ENCODE results near the gene FGF8.
"Not testable (repeated sequence)": the region's sequence is repeated elsewhere in the genome, so short reads cannot be mapped to it uniquely, and the experiment has no call there.

Gene FGF8

GRCh38 chr10:101775273-101776160 lies at the start of gene FGF8:
Gene FGF8, minus strand, starts transcription at chr10:101776114. Its CDS starts 214 bp downstream, at chr10:101775900.
- FAIRE-seq, result no peak

- FAIRE-seq, result no peak
Measured at GRCh38 chr10:101824736-101825135, 48.8 kb upstream of the FGF8 start.

GRCh38 chr10:101818872-101819633 lies 43.1 kb upstream of the FGF8 start:
- FAIRE-seq, result no peak

- FAIRE-seq, result peak; percentile 88
Measured at GRCh38 chr10:101818119-101818871, 42.4 kb upstream of the FGF8 start, which contains the start of gene OGA. Gene OGA, minus strand, starts transcription at chr10:101818444. Its CDS starts 422 bp downstream, at chr10:101818022.

DNA sequence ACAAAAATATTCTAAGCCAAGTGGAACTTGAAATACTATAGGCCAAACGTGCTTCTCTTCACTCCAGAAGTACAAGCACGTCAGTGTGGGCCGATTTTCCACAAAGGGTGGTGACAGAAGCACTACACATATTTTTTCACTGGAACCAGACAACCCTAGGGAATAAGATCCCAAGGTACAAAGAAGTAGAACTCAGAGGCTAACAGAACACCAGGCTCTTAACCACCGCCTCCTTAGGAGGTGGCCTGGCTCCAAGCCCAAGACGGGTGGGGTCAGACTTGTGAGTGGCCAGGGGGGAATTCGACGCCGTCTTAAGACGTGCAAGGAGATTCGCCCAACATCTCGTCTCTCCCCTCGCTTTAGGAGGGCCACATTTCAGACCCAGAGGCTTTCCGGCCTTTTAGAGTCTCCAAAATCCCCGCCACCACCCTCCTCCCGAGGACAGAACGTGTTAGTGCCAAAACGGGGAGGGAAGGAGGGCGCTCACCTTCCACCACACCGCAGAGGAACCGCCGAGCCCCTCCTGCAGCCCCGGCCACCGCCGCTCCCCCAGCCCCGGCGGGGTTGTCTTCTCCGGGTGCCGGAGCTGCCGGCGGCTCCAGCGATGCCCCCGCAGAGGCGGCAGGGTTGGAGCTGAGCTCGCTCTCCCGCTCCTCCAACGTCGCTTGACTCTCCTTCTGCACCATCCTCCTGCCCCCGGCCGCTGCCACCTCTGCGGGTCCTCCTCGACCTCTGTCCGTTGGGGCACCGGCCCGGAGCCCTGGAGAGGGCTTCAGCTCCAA lies 41.6 kb upstream of the FGF8 start:
- no peak for FAIRE-seq

GRCh38 chr10:101816913-101817336 lies 41.0 kb upstream of the FGF8 start:
- no peak for FAIRE-seq

DNA sequence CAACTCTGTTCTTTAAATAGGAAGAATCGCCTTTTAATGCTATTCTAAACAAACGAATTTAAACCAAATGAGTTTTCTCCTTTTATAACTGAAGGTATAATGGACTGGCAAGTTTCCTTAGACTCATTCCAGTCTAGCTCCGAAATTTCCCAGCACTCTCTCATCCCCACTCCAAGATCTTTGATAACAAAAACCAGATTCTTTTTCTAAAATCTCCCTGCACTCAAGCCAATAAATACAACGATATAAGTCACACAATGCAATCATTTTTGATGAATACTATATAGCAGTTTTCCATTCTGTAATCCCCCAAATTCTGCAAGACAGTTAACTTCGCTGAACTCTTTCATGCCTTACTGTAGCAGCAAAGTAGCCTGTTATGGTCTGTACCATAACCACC lies 40.5 kb upstream of the FGF8 start:
- FAIRE-seq, result no peak

GRCh38 chr10:101814466-101815071 lies 38.7 kb upstream of the FGF8 start:
- no peak for FAIRE-seq

GRCh38 chr10:101812606-101813005 lies 36.7 kb upstream of the FGF8 start:
- FAIRE-seq, result no peak

DNA sequence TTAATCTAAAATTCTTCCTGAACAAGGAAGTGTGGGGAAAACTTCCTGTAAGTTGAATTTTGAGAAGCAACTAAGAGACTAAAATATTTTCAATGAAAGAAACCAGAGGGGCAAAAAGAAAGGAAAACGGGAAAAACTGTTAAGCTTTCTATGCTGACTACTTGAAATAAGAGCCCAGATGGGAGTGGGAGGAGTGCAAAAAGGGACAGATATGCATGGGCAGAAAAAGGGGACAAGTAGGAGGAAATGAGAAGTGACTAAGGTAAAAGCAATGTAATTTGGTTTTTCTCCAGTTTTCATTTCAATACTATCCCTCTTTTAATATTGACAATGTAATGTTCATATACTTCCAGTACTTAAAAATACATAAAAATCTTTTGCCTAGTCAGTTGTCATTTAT lies 31.2 kb upstream of the FGF8 start:
- no peak for FAIRE-seq

GRCh38 chr10:101803511-101803910 lies 27.6 kb upstream of the FGF8 start:
- FAIRE-seq, result no peak

DNA sequence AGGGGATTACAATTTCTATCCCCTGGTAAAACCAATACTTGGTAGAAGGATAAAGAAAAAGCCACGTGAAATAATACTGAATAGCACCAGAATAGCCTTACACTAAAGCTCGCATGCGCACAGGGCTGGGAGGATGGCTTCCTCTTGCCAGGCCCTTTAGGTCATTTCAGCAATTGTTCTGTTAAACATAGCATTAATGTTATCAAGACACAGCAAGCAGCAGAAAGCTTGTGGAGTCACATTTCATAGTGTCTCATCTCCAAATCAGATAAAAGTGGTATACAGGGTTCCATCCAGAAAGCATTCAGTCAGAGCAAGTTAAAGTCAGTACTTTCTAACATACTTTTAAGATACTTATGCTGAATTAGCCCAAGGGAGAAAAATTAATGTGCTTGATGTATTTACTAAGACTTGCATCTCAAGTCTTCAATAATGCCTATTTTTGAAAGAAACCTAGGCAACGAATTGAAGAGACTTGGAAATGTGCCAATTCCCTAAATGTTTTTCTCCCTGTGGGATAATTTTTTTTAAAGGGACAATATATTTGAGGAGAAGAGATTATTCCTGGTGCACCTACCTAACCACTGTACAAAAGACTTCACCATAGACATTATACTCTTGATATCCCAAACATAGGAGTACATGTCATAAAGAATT lies 21.6 kb upstream of the FGF8 start:
- FAIRE-seq, result no peak

DNA sequence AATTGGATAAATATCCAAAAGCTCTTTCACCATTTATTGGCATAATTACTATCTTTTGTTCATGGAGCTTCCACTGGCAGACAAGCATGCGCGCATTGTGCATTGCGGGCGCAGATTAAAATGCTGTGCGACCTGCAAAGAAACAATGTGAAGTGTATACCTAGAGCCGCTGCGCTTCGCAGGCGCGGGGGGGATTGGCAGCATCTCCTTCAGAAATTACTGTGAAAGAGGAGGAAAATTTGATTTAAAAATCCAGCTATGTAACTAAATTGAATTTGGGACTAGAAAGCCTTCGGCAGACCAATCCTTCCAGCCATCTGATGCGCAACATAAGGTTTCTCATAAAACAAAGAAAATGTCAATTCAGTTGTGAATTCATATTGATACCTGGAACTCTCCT lies 17.6 kb upstream of the FGF8 start:
- no peak for FAIRE-seq

DNA sequence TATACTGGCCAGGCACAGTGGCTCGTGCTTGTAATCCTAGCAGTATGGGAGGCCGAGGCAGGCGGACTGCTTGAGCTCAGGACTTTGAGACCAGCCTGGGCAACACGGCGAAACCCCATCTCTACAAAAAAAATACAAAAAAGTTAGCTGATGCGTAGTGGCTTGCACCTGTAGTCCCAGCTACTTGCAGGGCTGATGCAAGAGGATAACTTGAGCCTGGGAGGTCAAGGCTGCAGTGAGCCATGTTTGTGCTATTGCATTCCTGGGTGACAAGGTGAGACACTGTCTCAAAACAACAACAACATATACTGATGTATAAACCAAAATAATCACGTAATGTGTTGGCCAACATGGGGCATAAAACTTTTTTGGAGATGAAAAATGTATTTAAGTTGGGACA lies 13.8 kb upstream of the FGF8 start:
- no peak for FAIRE-seq

GRCh38 chr10:101789231-101789630 lies 13.3 kb upstream of the FGF8 start:
- FAIRE-seq, result not testable (repeated sequence)

DNA sequence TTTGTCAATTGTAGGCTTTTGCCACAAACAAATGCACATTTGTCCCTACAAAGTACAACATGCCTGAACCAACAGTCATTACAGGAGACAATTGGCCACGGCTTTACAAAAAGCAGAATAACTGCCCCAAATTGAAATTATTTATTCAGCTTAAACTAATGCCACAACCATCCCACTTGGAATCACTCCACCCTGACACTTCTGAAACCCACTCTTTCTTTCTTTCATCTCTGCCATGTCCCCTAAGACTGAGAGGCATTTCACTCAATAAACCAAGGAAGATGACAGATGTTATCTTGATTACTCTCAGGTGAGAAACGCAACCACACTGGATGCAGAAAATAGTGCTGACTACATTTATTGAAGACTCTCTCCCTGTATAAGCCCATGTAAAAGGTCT lies 9.9 kb upstream of the FGF8 start:
- no peak for FAIRE-seq

DNA sequence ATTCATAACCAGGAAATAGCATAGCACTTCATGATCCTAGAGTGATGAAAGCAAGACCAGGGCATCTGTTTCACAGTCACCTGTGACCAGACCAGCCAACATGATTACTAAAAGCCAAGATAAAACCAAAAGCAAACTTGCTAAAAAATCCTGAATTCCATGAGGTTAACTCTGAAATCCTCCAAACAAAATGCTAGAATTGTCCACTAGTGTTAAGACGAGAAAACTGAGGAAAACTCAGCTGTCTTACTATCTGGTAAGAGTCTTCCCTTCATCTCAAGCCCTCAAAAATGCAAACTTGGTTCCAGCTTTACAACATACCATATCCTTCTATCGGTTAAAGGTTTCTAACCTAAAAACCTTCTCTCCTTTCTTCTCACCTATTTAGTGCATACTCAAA lies 8.6 kb upstream of the FGF8 start:
- no peak for FAIRE-seq

GRCh38 chr10:101783736-101784118 lies 7.8 kb upstream of the FGF8 start:
- FAIRE-seq, result no peak

DNA sequence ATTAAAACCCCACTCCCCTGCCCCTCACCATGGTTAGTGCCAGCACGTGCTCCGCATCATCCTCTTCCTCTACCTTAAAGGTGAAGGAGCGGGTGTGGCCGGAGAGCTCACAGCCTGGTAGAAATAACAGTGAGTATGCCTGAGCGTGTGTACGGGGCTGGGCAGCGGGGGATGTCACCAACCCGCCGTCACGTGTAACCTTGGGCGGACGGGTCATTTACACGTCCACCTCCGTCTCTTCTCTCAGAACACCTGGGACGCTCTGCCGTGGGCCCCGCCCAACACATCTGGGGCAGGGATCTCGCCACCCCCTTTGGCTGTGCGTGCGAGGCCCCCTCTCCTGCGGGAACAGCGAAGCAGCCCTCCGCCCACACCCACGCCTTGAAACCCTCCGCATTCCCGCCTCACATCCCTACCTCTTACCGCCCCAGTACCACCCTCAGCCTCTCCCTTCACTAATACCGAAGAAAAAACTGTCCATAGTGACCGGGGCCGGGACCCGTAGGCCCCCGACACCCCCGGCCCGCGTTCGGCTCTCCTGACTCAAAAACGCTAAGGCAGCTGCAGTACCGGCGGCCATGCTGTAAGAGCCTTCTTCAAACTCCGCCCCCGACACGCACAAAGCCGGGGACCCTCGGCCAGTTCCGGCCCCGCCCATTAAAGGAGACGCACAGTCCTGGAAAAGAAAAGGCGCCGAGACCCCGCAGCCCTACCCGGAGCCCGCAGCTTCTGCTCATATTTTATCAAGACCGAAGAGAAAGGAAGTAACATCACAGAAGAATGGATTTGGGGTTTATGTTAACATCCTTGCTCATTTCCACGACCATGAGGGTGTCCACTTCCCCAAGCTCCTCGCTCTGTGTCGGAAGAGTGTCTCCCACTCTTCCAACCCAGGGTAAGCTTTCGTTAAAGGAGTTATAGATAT lies 7.2 kb upstream of the FGF8 start, which contains the start of gene NPM3:
NPM3 (minus strand) TSS at position 636 of the 925 bp plus-strand sequence; CDS start at position 580, 56 bp downstream.
- no peak for FAIRE-seq
